GM18502 (cell line): ENCODE data around the gene TFAP2D.

Experiments used
- ATAC-seq: cut with Tn5 transposase; IDR thresholded peaks from one replicate; pipeline ENCODE4 v1.9.1; 2021; ENCODE audit warnings: mild to moderate bottlenecking; ENCODE audit not compliant: unreplicated experiment, poor library complexity

TFAP2D gene

GRCh38 chr6:50713226-50713625 lies at the start of gene TFAP2D:
Gene TFAP2D, plus strand, starts transcription at chr6:50713526. Its CDS starts 530 bp downstream, at chr6:50714056.
- no peak for ATAC-seq

GRCh38 chr6:50663806-50664205 lies 49.5 kb upstream of the TFAP2D start:
- ATAC-seq: no peak

GRCh38 chr6:50666089-50666488 lies 47.2 kb upstream of the TFAP2D start:
- no peak for ATAC-seq

GRCh38 chr6:50681213-50681824 lies 32.0 kb upstream of the TFAP2D start:
- ATAC-seq: peak; percentile 67

GRCh38 chr6:50689210-50689609 lies 24.1 kb upstream of the TFAP2D start:
- ATAC-seq: no peak

- no peak for ATAC-seq
Observed at GRCh38 chr6:50691814-50692495, 21.4 kb upstream of the TFAP2D start.

- ATAC-seq: no peak
Observed at GRCh38 chr6:50698546-50698945, 14.8 kb upstream of the TFAP2D start.

- ATAC-seq: peak; percentile 85
Observed at GRCh38 chr6:50699051-50699775, 14.1 kb upstream of the TFAP2D start.

GRCh38 chr6:50706575-50706974 lies 6.8 kb upstream of the TFAP2D start:
- ATAC-seq: no peak

- ATAC-seq: no peak
Observed at GRCh38 chr6:50707191-50707590, 6.1 kb upstream of the TFAP2D start.

GRCh38 chr6:50707652-50708300 lies 5.5 kb upstream of the TFAP2D start:
- no peak for ATAC-seq

- no peak for ATAC-seq
Observed at GRCh38 chr6:50708664-50709365, 4.5 kb upstream of the TFAP2D start.

- no peak for ATAC-seq
Observed at GRCh38 chr6:50709366-50709734, 4.0 kb upstream of the TFAP2D start.

GRCh38 chr6:50711686-50712085 lies 1.6 kb upstream of the TFAP2D start:
- ATAC-seq: no peak

- no peak for ATAC-seq
Observed at GRCh38 chr6:50712291-50712690, 1.0 kb upstream of the TFAP2D start.

- no peak for ATAC-seq
Observed at GRCh38 chr6:50713977-50714486, 706 bp downstream of the TFAP2D start.

- no peak for ATAC-seq
Observed at GRCh38 chr6:50714487-50715379, 1.4 kb downstream of the TFAP2D start.

GRCh38 chr6:50716899-50717509 lies 3.7 kb downstream of the TFAP2D start:
- ATAC-seq: no peak
